PC-9 (cell line): ENCODE measurements around the gene UNC13A. TPM values are rescaled to one million over a fixed set of nuclear protein-coding genes. Genes with fewer than 3 reads are reported as not detected.
A peak's percentile ranks its signal among the peaks of the same experiment; 100 is the strongest.

Source experiments
- BruUV-seq: library from RNA; stranded (reverse); fragments of 400-500 nt; replicated peaks from 2 replicates; lab custom pipeline; 2021; lab: Mats Ljungman, UMichigan
- CTCF ChIA-PET: fragments of 300-600 bp; sonication (Branson Sonifier 250); formaldehyde crosslinking; loops from one replicate; lab custom pipeline; 2022; ENCODE audit warnings: antibody characterized with exemption; lab: Charles Lee
- POLR2A ChIA-PET: fragments of 300-600 bp; sonication (Branson Sonifier 250); formaldehyde crosslinking; loops from one replicate; lab custom pipeline; 2022; ENCODE audit warnings: antibody characterized with exemption; ENCODE audit not compliant: unreplicated experiment; lab: Charles Lee
- DNase-seq, 2 experiments: peaks; one replicate each; pipeline versions ENCODE4 v3.0.0 to v3.0.0-alpha.2; 2015 to 2022; ENCODE audit warnings: mixed read lengths in 1 of 2
- H2AFZ ChIP-seq: fragments of 200-600 bp; sonication (generic); 2 replicates; pipeline ENCODE4 v1.8.1; 2017; ENCODE audit warnings: antibody characterized with exemption
- H3F3A ChIP-seq: fragments of 200-600 bp; sonication (generic); 2 replicates; pipeline ENCODE4 v1.8.1; 2017; ENCODE audit warnings: antibody characterized with exemption, mild to moderate bottlenecking, low read depth; ENCODE audit not compliant: insufficient read depth
- H3K27ac ChIP-seq: fragments of 200-600 bp; sonication (generic); 2 replicates; pipeline ENCODE4 v1.6.1; 2016; ENCODE audit warnings: mixed run types
- H3K27me3 ChIP-seq: fragments of 200-600 bp; sonication (generic); 2 replicates; pipeline ENCODE4 v1.6.1; 2016; ENCODE audit warnings: low read depth, mixed run types; ENCODE audit not compliant: insufficient read depth
- H3K36me3 ChIP-seq: fragments of 200-600 bp; sonication (generic); 2 replicates; pipeline ENCODE4 v1.6.1; 2016; ENCODE audit warnings: low read depth, mixed run types
- H3K4me1 ChIP-seq: fragments of 200-600 bp; sonication (generic); replicated peaks from 2 replicates; pipeline ENCODE4 v1.6.1; 2016; ENCODE audit warnings: mixed run types; ENCODE audit not compliant: insufficient read depth
- H3K4me2 ChIP-seq: fragments of 200-600 bp; sonication (generic); 2 replicates; pipeline ENCODE4 v1.6.1; 2017; ENCODE audit warnings: mixed run types
- H3K4me3 ChIP-seq: fragments of 200-600 bp; sonication (generic); 2 replicates; pipeline ENCODE4 v1.6.1; 2016; ENCODE audit warnings: mixed run types
- H3K79me2 ChIP-seq: fragments of 200-600 bp; sonication (generic); 2 replicates; pipeline ENCODE4 v1.6.1; 2017; ENCODE audit warnings: low read depth, mixed run types
- H3K9me2 ChIP-seq: fragments of 200-600 bp; sonication (generic); 2 replicates; pipeline ENCODE4 v1.8.1; 2017; ENCODE audit warnings: mild to moderate bottlenecking; ENCODE audit not compliant: insufficient read depth
- H3K9me3 ChIP-seq: fragments of 200-600 bp; sonication (generic); 2 replicates; pipeline ENCODE4 v1.8.1; 2016; ENCODE audit warnings: low read depth; ENCODE audit not compliant: insufficient read depth
- H4K20me1 ChIP-seq: fragments of 200-600 bp; sonication (generic); 2 replicates; pipeline ENCODE4 v1.8.1; 2017; ENCODE audit not compliant: insufficient read depth
- EZH2 ChIP-seq: fragments of 200-600 bp; sonication (generic); IDR thresholded peaks from 2 replicates; pipeline ENCODE4 v1.8.0; 2017; ENCODE audit warnings: antibody characterized with exemption, low read depth
- intact Hi-C: fragments of 100-400 bp; cut with micrococcal nuclease; formaldehyde crosslinking; loops from one replicate; pipeline ENCODE4 v1.10.0; 2022; ENCODE audit not compliant: unreplicated experiment
- total RNA-seq: library from RNA; stranded (reverse); gene quantifications from 2 replicates; pipeline ENCODE4 v1.2.3, GENCODE V29; 2021
- TF ChIP-seq, protein P1 (sequence below): fragments of 200-600 bp; sonication (generic); conservative IDR thresholded peaks from 2 replicates; pipeline ENCODE4 v1.6.1; 2017; ENCODE audit warnings: mixed run types, antibody characterized with exemption, mild to moderate bottlenecking, moderate library complexity

UNC13A gene
- total RNA-seq, 1 experiment from 2014 or later: 0.17 TPM

DNA sequence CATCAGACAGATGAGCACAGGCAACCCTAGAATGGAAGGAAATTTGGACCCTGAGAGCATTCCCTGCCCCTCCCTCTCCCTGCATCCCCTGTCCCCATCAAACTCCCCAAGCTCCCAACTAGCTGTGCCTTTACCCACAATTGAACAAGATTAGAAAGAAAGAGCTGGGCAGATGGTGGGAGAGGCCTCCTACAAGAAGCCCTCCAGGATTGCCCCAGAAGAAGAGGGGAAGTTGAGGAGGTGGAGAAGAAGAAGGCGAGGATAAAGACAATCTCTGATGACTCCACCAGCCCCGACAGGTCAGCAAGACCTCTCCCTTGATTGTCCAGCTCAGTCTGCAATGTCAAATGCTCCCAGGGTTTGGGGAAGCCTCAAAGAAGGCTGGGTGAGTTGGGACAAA, 11.9 kb downstream of the UNC13A start:
- Histone ChIP-seq H3K4me2 (no peak overlapping the region), H3K4me3 (no peak overlapping the region), H3K4me1 (peaks cover 9% of the 10 kb centered on the region), H3K9me3 (no peaks in the 10 kb centered on the region), H4K20me1 (no peaks in the 10 kb centered on the region), H3K27ac (no peak overlapping the region), H3K27me3 (peaks cover 33% of the 10 kb centered on the region), H3K36me3 (no peaks in the 10 kb centered on the region), H3K79me2 (no peaks in the 10 kb centered on the region), H2AFZ (no peak overlapping the region), H3F3A (0 out of 2 replicates have a peak, but pooled peaks cover 13% of the 10 kb centered on the region), H3K9me2 (no peaks in the 10 kb centered on the region)
- intact Hi-C loops: no loop called here
- ChIA-PET CTCF (no interaction called here), POLR2A (no interaction called here)
- no peak for DNase-seq
- TF ChIP-seq EZH2: no peak
- TF ChIP-seq, protein P1, sequence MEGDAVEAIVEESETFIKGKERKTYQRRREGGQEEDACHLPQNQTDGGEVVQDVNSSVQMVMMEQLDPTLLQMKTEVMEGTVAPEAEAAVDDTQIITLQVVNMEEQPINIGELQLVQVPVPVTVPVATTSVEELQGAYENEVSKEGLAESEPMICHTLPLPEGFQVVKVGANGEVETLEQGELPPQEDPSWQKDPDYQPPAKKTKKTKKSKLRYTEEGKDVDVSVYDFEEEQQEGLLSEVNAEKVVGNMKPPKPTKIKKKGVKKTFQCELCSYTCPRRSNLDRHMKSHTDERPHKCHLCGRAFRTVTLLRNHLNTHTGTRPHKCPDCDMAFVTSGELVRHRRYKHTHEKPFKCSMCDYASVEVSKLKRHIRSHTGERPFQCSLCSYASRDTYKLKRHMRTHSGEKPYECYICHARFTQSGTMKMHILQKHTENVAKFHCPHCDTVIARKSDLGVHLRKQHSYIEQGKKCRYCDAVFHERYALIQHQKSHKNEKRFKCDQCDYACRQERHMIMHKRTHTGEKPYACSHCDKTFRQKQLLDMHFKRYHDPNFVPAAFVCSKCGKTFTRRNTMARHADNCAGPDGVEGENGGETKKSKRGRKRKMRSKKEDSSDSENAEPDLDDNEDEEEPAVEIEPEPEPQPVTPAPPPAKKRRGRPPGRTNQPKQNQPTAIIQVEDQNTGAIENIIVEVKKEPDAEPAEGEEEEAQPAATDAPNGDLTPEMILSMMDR: no peak
- no TSS peak for BruUV-seq

DNA sequence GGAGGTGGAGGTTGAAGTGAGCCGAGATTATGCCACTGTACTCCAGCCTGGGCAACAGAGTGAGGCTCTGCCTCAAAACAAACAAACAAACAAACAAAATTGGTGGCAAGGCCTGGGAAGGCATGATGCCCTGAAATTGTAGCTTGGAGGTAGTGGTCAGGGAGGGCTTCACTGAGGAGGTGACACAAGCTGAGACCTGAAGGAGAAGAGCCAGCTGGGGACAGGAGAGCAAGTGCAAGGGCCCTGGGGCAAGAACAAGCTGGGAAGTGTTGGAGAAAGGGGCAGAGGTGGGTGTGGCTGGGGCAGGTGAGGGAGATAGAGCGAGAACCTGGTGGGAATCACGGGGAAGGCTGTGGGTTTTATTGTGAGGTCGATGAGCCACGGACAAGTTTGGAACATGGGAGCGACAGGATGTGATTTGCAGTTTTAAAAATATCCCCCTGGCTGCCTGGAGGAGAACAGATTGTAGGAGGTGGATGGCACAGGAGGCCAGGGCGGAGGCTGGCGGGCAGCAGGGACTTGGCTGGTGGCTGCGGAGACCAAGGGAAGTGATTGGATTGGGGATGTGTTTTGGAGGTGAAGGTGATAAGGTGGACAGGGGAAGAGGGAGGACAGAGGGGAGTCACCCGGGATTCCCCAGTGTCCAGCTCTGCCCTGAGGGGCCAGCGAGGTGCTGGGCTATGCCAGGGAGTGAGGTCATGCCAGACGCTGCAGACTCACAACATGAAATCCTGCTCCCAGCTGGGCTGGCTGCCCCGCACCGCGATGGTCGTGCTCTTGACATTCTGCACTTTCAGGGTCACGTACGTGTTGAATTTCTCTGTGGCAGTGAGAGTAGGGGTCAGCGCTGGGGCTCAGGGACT, 14.0 kb downstream of the UNC13A start:
- Histone ChIP-seq H3K4me3 (no peak overlapping the region), H3K36me3 (no peaks in the 10 kb centered on the region), H2AFZ (no peak overlapping the region), H3F3A (peaks cover 7% of the 10 kb centered on the region; the same call in 1 of the 2 replicates), H3K79me2 (no peaks in the 10 kb centered on the region), H3K9me3 (no peaks in the 10 kb centered on the region), H3K4me1 (no peaks in the 10 kb centered on the region), H3K4me2 (no peak overlapping the region), H4K20me1 (no peaks in the 10 kb centered on the region), H3K27ac (no peak overlapping the region), H3K27me3 (peaks cover 15% of the 10 kb centered on the region; the same call in 1 of the 2 replicates), H3K9me2 (no peaks in the 10 kb centered on the region)
- intact Hi-C loops: no loop called here
- no peak for TF ChIP-seq EZH2
- TF ChIP-seq, protein P1: no peak
- POLR2A ChIA-PET: interaction anchor here (0.7 kb wide), 1 partner anchor 348 kb away, joined by 5 read pairs; no protein-coding TSS in a partner anchor
- BruUV-seq: no TSS peak
- CTCF ChIA-PET: no interaction called here
- no peak for DNase-seq

DNA sequence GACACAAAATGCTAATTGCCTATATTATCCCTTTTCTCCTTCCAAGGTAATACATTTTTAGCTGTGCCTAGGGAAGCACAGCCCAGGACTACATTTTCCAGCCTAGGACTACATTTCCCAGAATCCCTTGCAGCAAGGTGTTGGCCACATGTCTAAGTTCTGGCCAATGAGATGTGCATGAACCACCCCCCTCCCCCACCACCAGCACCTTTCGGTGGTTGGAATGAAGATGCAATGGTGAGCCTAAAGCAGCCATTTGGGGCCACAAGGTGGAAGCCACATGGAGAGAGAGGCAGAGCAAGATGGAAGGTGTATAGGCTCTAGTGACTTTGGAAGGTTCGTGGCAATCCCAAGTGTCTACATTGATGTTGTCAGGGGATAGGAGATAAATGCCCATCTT, 16.2 kb downstream of the UNC13A start:
- ChIA-PET POLR2A (no interaction called here), CTCF (no interaction called here)
- peaks cover 4% of the 10 kb centered on the region; the same call in 1 of the 2 replicates for H3F3A ChIP-seq
- H4K20me1 ChIP-seq: no peaks in the 10 kb centered on the region
- H3K79me2 ChIP-seq: no peaks in the 10 kb centered on the region
- H3K4me3 ChIP-seq: no peak overlapping the region
- no peak overlapping the region for H3K27ac ChIP-seq
- H3K9me3 ChIP-seq: no peaks in the 10 kb centered on the region
- no peaks in the 10 kb centered on the region for H3K4me1 ChIP-seq
- no peaks in the 10 kb centered on the region for H3K36me3 ChIP-seq
- DNase-seq: peak; percentile 37 to 52
- H3K4me2 ChIP-seq: no peak overlapping the region
- no peaks in the 10 kb centered on the region for H3K9me2 ChIP-seq
- BruUV-seq: no TSS peak
- no peak overlapping the region for H2AFZ ChIP-seq
- TF ChIP-seq EZH2: no peak
- TF ChIP-seq, protein P1: no peak
- intact Hi-C loops: no loop called here
- H3K27me3 ChIP-seq: peaks cover 5% of the 10 kb centered on the region; the same call in 1 of the 2 replicates
